NCI-H2196 treated with DMSO at 0.1 percent for 48 hours (cell line): Measurements from ENCODE around the gene FAU.

Source experiments
- DNase-seq: peaks from one replicate; lab custom pipeline; 2025; ENCODE audit not compliant: unreplicated experiment; lab: John Stamatoyannopoulos, UW

The FAU gene

DNA sequence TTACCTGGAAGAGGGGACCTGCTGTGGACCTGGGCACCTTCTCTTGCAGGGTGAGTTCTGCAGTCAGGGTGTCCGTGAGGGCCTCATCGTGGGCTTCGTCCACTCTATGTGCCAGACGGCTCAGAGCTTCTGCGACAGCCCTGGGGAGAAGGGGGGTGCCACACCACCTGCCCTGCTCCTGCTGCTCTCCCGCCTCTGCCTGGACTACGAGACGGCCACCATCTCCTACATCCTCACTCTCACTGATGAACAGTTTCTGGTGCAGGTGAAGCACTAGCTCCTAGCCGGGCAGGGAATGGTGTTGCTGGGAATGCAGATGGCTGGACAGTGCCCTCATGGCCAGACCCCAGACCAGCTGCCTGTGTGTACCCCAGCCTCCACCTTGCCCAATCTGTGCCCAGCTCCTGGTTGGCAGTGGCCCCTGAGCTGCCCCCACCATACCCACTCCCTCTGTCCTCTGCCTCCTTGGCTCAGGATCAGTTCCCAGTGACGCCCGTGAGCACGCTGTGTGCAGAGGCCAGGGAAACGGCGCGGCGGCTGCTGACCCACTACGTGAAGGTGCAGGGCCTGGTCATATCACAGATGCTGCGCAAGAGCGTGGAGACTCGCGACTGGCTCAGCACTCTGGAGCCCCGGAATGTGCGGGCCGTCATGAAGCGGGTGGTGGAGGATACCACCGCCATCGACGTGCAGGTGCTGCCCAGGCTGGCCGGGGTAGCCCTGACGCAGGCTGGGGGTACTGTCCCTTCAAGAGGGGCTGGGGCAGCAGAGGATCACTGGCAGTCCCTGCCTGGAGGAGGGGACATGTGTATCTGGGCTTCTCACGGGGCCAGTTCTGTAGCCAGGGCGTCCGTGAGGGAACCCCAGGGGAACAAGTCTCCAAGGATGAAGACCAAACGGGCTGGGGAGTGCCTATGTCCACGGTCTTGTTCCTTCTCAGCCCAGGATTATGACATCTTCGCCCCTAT is 12.4 kb downstream of the FAU start:
- DNase-seq: no peak

DNA sequence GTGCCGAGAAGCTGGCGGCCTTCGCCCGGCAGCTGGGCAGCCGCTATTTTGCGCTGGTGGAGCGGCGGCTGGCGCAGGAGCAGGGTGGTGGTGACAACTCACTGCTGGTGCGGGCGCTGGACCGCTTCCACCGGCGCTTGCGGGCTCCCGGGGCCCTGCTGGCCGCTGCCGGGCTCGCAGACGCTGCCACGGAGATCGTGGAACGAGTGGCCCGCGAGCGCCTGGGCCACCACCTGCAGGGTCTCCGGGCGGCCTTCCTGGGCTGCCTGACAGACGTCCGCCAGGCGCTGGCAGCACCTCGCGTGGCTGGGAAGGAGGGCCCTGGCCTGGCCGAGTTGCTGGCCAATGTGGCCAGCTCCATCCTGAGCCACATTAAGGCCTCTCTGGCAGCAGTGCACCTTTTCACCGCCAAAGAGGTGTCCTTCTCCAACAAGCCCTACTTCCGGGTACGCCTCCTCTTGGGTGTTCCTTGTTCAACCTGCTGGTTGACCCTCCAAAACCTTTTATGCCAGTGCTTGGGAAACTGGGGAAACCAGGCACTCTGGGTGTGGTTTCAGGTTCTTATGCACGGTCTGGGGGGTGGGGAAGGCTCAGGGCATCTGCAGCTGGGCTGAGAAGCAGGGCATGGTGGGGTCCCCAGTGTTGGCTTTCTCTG is 13.3 kb downstream of the FAU start:
- no peak for DNase-seq

DNA sequence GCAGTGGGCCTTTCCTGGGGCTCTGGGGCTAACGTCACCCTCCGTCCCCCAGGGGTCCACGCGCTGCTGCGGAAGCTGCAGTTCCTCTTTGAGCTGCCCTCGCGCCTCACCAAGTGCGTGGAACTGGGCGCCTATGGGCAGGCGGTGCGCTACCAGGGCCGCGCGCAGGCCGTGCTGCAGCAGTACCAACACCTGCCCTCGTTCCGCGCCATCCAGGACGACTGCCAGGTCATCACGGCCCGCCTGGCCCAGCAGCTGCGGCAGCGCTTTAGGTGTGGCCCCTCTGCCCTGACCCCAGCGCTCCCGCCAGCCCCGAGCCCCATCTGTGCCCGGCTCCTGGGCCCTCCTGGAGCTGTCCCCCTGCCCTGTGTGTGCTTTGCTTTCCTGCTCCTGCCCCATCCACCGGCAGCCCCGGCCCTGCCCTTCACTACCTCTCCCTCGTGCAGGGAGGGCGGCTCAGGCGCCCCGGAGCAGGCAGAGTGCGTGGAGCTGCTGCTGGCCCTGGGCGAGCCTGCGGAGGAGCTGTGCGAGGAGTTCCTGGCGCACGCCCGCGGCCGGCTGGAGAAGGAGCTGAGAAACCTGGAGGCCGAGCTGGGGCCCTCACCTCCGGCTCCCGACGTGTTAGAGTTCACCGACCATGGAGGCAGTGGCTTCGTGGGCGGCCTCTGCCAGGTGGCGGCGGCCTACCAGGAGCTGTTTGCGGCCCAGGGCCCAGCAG is 14.0 kb downstream of the FAU start:
- DNase-seq: no peak

DNA sequence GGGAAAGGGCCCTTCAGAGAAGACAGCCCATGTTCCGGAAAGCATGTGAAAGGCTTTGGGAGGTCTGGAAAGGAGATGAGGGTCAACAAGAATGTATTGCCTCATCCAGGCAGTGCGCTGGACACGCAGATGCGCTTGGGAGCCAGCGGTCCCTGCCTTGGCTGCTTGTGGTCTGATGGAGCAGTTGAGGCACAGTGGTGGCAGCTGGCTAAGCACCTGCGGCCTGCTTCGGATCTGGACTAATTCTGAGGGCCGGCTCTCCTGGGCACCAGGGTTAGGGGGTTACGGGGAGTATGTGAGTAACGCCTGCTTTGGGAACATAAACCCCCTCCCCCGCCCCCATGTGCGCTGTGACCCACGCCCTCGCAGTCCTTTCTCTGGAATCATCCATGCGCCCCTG is 14.9 kb downstream of the FAU start:
- DNase-seq: no peak

DNA sequence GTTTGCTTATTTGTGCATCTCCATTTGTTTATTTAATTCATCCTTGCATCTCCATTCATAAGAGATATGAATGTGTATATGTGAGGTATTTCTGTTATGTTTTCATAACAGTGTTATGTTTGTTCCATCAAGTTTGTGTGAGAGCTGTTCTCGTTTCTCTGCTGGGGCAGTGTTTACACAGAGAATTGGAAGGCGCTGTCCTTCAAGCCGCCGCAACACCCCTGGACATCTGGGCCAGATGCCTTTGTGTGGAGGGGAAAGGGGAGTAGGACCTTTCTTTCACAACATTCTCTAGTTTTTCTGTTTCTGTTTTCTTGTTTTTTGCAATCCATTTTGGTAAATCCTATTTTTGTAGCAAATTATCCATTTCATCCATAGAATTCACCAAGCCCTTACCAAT is 17.3 kb downstream of the FAU start:
- DNase-seq: no peak

DNA sequence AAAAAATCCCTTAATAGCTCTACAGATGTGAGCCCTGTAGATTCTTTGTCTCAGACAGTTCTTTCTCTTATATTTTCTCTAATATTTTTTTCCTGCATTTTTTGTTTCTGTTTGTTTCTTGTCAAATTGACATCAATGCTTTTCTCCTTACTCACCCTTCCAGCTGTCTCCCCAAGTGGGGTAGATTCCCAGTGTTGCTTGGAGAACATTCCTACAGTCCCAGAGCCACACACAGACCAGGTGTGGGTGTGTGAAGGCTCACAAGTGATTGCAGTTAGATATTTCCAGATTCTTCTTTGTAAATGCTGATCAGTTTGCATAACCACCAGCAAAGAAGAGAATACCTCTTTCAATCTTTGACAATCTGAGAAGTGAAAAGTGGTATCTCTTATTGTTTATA is 18.5 kb downstream of the FAU start:
- DNase-seq: no peak

DNA sequence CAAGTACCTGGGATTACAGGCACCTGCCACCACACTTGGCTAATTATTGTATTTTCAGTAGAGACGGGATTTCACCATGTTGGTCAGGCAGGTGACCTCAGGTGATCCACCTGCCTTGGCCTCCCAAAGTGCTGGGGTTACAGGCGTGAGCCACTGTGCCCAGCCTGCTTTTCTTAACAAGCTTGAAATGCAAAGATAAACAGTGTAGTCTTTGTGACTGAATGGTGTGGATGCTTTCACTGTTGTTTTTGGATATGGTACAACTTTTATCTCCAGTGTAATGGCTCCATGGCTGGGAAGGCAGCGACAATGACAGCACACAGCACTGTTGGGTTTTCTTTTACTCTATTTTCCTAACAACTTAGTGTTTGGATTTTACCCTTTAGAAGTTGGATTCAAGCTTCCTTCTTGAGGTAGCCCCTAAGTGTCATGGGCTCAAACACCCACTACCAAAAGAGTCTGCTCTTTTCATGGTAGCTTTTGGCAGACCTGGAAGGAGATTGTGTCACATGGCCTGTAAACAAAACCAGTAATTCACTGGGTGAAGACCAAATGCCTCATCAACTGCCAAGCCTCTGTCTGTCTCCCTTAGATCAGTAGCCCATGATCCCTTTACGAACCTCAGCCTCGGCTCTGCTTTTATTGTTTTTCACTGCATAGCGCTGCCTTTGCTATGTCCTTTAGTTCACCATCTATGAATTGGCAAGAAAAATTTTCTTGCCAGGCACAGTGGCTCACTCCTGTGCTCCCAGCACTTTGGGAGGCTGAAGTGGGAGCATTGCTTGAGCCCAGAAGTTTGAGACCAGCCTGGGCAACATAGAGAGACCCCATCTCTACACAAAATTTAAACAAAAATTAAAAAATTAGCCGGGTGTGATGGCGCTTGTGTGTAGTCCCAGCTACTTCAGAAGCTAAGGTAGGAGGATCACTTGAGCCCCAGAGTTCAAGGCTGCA is 19.5 kb downstream of the FAU start:
- peak; percentile 59 for DNase-seq

DNA sequence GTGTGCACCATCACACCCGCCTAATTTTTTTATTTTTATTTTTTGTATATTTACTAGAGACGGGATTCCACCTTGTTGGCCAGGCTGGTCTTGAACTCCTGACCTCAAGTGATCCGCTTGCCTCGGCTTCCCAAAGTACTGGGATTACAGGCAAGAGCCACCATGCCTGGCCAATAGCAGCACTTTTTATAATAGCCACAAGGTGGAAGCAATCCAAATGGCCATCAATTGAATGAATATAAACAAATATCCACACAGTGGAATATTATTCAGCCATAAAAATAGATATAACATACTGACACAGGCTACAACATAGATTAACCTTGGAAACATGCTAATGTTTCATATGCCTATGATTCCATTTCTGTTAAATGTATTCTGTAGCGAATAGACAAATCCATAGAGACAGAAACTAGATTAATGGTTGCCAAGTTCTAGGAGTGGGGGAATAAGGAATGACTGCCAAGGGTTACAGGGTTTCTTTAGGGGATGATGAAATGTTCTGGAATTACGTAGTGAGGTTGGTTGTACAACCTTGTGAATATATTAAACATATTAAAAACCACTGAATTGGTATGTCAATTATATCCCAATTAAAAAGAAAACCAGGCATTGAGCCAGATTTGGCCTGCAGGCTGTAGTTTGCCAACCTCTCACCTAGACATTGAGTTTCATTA is 21.1 kb downstream of the FAU start:
- no peak for DNase-seq

DNA sequence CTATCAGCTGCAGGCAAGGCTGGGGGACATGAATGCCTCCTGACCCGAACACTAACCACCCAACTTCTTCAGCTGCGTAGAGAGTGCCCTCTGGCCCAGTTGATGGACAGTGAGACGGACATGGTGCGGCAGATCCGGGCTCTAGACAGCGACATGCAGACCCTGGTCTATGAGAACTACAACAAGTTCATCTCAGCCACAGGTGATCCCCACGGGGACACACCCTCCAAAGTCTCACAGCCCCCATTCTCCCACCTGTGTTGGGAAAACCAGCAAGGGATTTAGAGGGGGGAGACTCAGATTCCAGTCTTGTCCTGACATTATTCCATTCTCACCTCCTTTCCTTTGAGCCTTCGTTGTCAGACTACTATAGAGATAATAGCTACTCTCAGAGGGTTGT is 25.0 kb downstream of the FAU start:
- DNase-seq: no peak

DNA sequence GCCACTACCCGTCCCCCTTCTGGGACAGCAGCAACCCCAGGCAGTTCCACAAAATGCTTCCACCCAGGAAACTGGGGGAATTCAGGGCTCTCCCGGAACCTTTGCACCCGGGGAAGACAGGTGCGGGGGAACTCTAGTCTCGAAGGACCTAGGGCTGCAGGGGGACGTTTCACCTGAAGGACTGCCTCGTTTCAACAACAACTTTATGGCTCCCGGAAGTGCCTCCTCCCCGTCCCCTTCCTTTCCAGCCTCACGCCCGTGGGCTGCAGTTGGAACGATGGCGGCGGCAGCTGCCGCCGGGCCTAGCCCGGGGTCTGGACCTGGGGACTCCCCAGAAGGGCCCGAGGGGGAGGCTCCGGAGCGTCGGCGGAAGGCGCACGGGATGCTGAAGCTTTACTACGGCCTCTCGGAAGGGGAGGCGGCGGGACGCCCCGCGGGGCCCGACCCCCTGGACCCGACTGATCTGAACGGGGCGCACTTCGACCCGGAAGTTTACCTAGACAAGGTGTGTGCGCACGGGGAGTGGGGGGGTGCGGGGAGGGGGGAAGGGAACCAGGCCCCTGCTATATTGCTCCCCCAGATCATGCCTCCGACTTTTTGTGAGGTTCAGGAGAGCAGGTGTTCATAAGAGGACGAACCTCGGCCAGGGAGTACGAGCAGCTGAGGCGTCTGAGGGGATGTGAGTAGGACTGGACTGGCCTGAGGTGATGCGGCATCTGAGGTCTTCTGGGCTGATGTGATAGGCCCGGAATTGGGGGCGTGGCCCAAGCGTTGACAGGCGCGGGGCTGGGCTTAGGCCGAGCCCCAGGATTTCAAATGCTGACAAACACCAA is 25.7 kb downstream of the FAU start, which contains the start of gene VPS51:
Gene VPS51, plus strand, starts transcription at position 241 of the 833 bp plus-strand sequence. Its CDS starts 37 bp downstream, at position 278.
- peak; percentile 83 for DNase-seq

DNA sequence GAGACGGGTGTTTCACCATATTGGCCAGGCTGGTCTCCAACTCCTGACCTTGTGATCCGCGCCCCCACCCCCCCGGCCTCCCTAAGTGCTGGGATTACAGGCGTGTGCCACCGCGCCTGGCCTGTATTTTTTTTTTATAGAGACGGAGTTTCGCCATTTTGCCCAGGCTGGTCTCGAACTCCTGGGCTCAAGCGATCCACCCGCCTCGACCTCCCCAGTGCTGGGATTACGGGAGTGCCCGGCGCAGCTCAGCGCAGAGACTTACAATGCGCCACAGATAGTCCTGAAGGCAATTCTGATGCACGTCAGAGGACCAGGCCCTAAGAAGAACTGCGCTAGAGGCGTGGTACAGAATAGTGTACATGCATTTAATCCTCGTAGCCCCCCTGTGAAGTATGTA is 26.5 kb downstream of the FAU start:
- DNase-seq: no peak

DNA sequence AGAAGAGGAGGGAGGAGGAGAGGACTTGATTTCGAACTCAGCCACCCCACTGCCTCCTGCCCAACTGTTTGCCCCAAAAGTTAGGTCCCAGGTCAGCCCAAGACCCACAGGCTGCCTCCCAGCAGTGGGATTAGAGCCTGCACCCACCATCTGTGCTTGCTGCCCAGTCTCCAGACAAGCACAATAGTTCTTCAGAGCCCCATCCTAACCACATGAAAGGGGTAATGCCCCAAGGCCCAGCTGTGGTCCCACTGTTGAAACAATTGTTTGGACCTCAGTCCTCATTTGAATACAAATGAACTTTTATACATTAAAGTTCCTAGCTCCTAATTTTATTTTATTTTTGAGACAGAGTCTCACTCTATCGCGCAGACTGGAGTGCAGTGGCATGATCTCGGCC is 31.3 kb downstream of the FAU start:
- DNase-seq: no peak

DNA sequence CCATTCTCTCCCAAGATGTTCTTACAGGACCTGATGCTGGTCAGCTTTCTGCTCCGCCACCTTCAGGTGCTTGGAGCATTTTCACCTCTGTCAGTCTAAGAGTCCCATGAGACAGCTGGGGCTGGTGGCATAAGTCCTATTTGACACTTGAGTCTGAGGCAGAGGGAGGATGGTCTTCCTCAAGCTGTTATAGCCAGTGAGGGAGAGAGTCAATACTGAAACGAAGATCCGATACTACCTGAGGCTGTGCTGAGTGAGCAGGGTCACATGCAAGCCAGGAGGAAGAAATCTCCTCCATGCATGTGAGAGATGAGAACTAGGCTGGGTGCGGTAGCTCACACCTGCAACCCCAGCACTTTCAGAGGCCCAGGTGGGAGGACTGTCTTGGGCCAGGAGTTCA is 32.3 kb downstream of the FAU start:
- no peak for DNase-seq

DNA sequence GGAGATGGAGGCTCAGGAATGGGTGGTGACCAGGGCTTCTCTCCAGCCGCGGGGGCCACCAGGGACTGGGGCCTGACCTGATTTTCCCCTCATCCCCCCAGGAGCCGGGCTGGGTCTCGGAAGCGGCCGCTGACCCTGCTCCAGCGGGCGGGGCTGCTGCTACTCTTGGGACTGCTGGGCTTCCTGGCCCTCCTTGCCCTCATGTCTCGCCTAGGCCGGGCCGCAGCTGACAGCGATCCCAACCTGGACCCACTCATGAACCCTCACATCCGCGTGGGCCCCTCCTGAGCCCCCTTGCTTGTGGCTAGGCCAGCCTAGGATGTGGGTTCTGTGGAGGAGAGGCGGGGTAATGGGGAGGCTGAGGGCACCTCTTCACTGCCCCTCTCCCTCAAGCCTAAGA is 34.1 kb downstream of the FAU start:
- no peak for DNase-seq

DNA sequence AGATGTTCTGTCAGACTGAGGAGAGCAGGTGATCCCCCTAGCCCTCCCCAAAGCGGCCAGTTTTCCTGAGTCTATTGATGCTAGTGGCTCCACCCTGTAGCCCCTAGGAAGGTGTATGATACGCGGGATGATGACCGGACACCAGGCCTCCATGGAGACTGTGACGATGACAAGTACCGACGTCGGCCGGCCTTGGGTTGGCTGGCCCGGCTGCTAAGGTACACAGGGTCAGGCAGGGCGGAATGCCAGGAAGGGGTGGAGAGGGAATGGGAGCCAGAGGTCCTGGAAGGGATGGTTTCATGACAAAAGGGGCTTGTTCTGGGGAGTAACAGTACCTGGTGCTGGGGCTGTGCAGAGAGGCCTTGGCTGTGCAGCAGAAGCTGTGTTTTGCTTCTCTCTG is 34.7 kb downstream of the FAU start:
- no peak for DNase-seq

DNA sequence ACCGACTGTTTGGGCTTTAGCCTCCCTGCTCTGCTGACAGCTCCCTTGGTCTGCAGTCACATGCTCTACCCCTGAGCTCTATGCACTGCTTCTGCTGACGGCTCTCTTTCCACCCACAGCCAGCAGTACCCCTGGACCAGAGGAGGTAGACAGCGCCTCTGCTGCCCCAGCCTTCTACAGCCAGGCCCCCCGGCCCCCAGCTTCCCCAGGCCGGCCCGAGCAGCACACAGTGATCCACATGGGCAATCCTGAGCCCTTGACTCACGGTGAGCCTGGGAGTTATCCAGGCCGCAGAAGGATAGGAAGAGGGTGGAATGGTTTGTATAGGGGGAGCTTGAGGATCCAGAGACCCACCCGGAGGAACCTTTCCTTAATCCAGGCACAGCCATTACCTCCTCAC is 35.1 kb downstream of the FAU start:
- no peak for DNase-seq

DNA sequence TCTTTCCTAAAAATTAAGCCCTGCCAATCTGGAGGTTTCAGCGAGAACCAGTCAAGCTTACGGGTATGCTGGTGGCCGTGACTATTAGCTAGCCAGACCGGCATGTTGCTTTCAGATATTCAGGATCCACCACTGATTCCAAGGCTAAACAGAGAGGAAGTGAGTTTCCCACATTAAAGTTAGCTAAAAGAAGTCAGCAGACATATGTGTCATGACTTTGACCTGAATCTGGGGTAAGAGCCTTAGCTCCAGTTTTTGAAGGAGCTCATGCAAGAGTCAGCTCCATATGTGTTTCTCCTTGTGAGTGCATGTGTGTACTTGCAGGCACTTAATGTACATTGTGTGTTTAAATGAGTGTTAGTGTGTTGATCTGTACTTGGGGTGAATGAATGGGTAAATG is 36.5 kb downstream of the FAU start:
- DNase-seq: no peak

DNA sequence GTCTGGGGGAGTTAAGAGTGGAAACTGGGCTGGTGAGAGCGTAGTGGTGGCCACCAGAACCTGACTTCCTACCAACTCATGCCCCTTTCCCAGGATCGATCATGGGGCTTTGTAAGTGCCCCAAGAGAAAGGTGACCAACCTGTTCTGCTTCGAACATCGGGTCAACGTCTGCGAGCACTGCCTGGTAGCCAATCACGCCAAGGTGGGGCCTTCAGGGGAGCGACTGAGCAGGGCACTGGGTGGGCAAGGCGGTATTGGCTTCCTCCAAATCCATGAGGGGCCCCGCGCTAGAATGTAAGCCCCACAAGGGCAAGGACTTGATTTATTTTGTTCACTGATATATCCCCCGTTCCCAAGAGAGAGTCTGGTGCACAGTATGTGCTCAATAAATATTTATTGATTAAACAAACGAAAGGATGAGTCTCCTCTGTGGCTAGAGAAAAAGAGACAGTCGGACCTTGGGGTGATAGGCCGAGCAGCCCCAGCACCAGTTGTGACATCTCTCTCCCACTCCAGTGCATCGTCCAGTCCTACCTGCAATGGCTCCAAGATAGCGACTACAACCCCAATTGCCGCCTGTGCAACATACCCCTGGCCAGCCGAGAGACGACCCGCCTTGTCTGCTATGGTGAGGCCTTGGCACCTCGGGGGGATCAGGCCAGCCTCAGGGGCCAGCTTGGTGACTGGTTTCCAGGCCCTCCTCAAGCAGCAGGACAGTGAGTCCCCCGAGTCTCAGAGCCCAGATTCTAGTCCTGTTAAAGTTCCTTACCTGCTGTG is 37.1 kb downstream of the FAU start:
- no peak for DNase-seq
